ENCODE data around the gene CDH13.

- TF ChIP-seq CTCF (IDR thresholded peaks at IDR 0.05; ENCODE audit: low read depth, low read length) (no peak), EZH2phosphoT487 (IDR thresholded peaks at IDR 0.05; ENCODE audit: low read depth) (no peak)
Measured at GRCh38 chr16:83456934-83457333, 830.2 kb downstream of the CDH13 start.

Measured in OCI-LY3 (cell line).